Liver (tissue), 4 donors: ENCODE measurements around the gene CARHSP1. TPM values are rescaled to one million over a fixed set of nuclear protein-coding genes. Genes with fewer than 3 reads are reported as not detected.

Experiments used
- polyA plus RNA-seq, 2 donors: library from polyadenylated mRNA; stranded (reverse) in 1 of 2; unstranded in 1 of 2; fragments of 200-250 nt in 1 of 2; fragments of >200 nt in 1 of 2; fragmentation: Nextera tagmentation in 1 of 2; extraction: Ambion mirVana in 1 of 2; gene quantifications; one replicate each; pipeline versions ENCODE4 v1.2.1 to v1.2.3, GENCODE V29; 2013 to 2015
- total RNA-seq, 2 donors: library from RNA; depleted of rRNA; stranded (reverse); fragments of >200 nt; gene quantifications; one replicate each; pipeline ENCODE4 v1.2.3, GENCODE V29; 2014
- donor health status: healthy.
- donor health status: healthy.
- donor health status: healthy.

Gene CARHSP1
- total and polyA plus RNA-seq, 4 donors = 81.2 to 162 (median 119) TPM

Other genes with a start within 250 kb of the CARHSP1 start
- gene METTL22, start 247.3 kb downstream of the CARHSP1 start, total RNA-seq = 10 to 100 TPM; 13.6 to 17.9 TPM
- 10 to 100 TPM in 1 of 2 donors, 1 to 10 TPM in 1; 6.5 to 15.2 TPM for gene METTL22, start 247.3 kb downstream of the CARHSP1 start, polyA plus RNA-seq
- gene ABAT, start 194.4 kb downstream of the CARHSP1 start, total RNA-seq = 100 to 1,000 TPM in 1 of 2 donors, 10 to 100 TPM in 1; 52.4 to 201 TPM
- 100 to 1,000 TPM in 1 of 2 donors, 10 to 100 TPM in 1; 81.6 to 205 TPM for gene ABAT, start 194.4 kb downstream of the CARHSP1 start, polyA plus RNA-seq
- 1 to 10 TPM; 3.3 to 6.5 TPM for gene TMEM186, start 71.4 kb downstream of the CARHSP1 start, total RNA-seq
- 10 to 100 TPM in 1 of 2 donors, 1 to 10 TPM in 1; 7.6 to 11.0 TPM for gene TMEM186, start 71.4 kb downstream of the CARHSP1 start, polyA plus RNA-seq
- 10 to 100 TPM in 1 of 2 donors, 1 to 10 TPM in 1; 6.8 to 38.9 TPM for gene PMM2, start 71.2 kb downstream of the CARHSP1 start, total RNA-seq
- 10 to 100 TPM; 22.0 to 38.0 TPM for gene PMM2, start 71.2 kb downstream of the CARHSP1 start, polyA plus RNA-seq
- gene LITAFD, start 13.3 kb upstream of the CARHSP1 start, total RNA-seq = not detected
- gene LITAFD, start 13.3 kb upstream of the CARHSP1 start, polyA plus RNA-seq = not detected
- gene USP7, start 94.9 kb upstream of the CARHSP1 start, total RNA-seq = 10 to 100 TPM; 56.3 to 85.6 TPM
- gene USP7, start 94.9 kb upstream of the CARHSP1 start, polyA plus RNA-seq = 10 to 100 TPM; 13.7 to 19.1 TPM
- gene HAPSTR1, start 222.6 kb upstream of the CARHSP1 start, total RNA-seq = 10 to 100 TPM; 26.3 to 46.5 TPM
- gene HAPSTR1, start 222.6 kb upstream of the CARHSP1 start, polyA plus RNA-seq = 1 to 10 TPM; 6.5 to 9.1 TPM